ENCODE data around the gene KCNMA1. TPM values are rescaled to one million over a fixed set of nuclear protein-coding genes. Genes with fewer than 3 reads are reported as not detected.
"Not testable (repeated sequence)": the region's sequence is repeated elsewhere in the genome, so short reads cannot be mapped to it uniquely, and the experiment has no call there.

KCNMA1 gene
- total RNA-seq, 1 experiment from 2014 or later: 0.70 TPM

GRCh38 chr10:77416311-77417135 is 221.1 kb downstream of the KCNMA1 start:
- no peaks in the 10 kb centered on the region for H3K36me3 ChIP-seq (ENCODE audit: low read depth)
- intact Hi-C loops (cut with micrococcal nuclease; ENCODE audit: unreplicated experiment): loop anchor here (2.0 kb wide), 4 partner anchors 24 to 96 kb away; no protein-coding TSS in a partner anchor
- peak overlapping the region; percentile 53 for H2AFZ ChIP-seq
- H3K27ac ChIP-seq: peak overlapping the region; percentile 82
- POLR2A ChIA-PET (ENCODE audit: unreplicated experiment): no interaction called here
- H3K79me2 ChIP-seq (ENCODE audit: low read depth): no peaks in the 10 kb centered on the region
- no peaks in the 10 kb centered on the region for H3K27me3 ChIP-seq (ENCODE audit: insufficient read depth, low read depth)
- peaks cover 34% of the 10 kb centered on the region for H3F3A ChIP-seq (ENCODE audit: insufficient read depth, low read depth)
- H3K4me1 ChIP-seq (replicated peaks; ENCODE audit: insufficient read depth): peaks cover 36% of the 10 kb centered on the region
- peak overlapping the region; percentile 14; the same call in 1 of the 2 replicates for H3K4me3 ChIP-seq
- H4K20me1 ChIP-seq (ENCODE audit: insufficient read depth): no peaks in the 10 kb centered on the region
- BruUV-seq (replicated peaks): no TSS peak
- peak overlapping the region; percentile 63 for H3K4me2 ChIP-seq
- no peaks in the 10 kb centered on the region for H3K9me2 ChIP-seq (ENCODE audit: insufficient read depth)
- CTCF ChIA-PET: no interaction called here
- no peaks in the 10 kb centered on the region for H3K9me3 ChIP-seq (ENCODE audit: insufficient read depth, low read depth)
- TF ChIP-seq CTCF (conservative IDR thresholded peaks at IDR 0.05): no peak
- TF ChIP-seq EZH2 (IDR thresholded peaks at IDR 0.05; ENCODE audit: low read depth): no peak
- DNase-seq: peak; percentile 73 to 96

- Histone ChIP-seq H3K9me3 (ENCODE audit: insufficient read depth, low read depth) (no peaks in the 10 kb centered on the region), H3K4me2 (peak overlapping the region; percentile 63), H3K27ac (peak overlapping the region; percentile 82), H3F3A (ENCODE audit: insufficient read depth, low read depth) (peaks cover 41% of the 10 kb centered on the region), H2AFZ (no peak overlapping the region), H4K20me1 (ENCODE audit: insufficient read depth) (no peaks in the 10 kb centered on the region), H3K9me2 (ENCODE audit: insufficient read depth) (no peaks in the 10 kb centered on the region), H3K4me1 (replicated peaks; ENCODE audit: insufficient read depth) (peaks cover 41% of the 10 kb centered on the region), H3K79me2 (ENCODE audit: low read depth) (no peaks in the 10 kb centered on the region), H3K27me3 (ENCODE audit: insufficient read depth, low read depth) (no peaks in the 10 kb centered on the region), H3K36me3 (ENCODE audit: low read depth) (no peaks in the 10 kb centered on the region), H3K4me3 (no peak overlapping the region)
- POLR2A ChIA-PET (ENCODE audit: unreplicated experiment): no interaction called here
- intact Hi-C loops (cut with micrococcal nuclease; ENCODE audit: unreplicated experiment): no loop called here
- CTCF ChIA-PET: interaction anchor here (0.6 kb wide), 1 partner anchor 197 kb away, joined by 3 read pairs; no protein-coding TSS in a partner anchor
- no TSS peak for BruUV-seq (replicated peaks)
- DNase-seq: no peak
- no peak for TF ChIP-seq EZH2 (IDR thresholded peaks at IDR 0.05; ENCODE audit: low read depth)
- TF ChIP-seq CTCF (conservative IDR thresholded peaks at IDR 0.05): no peak
These were observed 222.2 kb downstream of the KCNMA1 start for GRCh38 chr10:77415313-77415960.

GRCh38 chr10:77413231-77413630 is 224.4 kb downstream of the KCNMA1 start:
- POLR2A ChIA-PET (ENCODE audit: unreplicated experiment): no interaction called here
- no TSS peak for BruUV-seq (replicated peaks)
- DNase-seq: no peak
- TF ChIP-seq CTCF (conservative IDR thresholded peaks at IDR 0.05) (no peak), EZH2 (IDR thresholded peaks at IDR 0.05; ENCODE audit: low read depth) (no peak)
- H3K9me2 ChIP-seq (ENCODE audit: insufficient read depth): no peaks in the 10 kb centered on the region
- H3F3A ChIP-seq (ENCODE audit: insufficient read depth, low read depth): peaks cover 54% of the 10 kb centered on the region
- H3K4me2 ChIP-seq: no peak overlapping the region
- intact Hi-C loops (cut with micrococcal nuclease; ENCODE audit: unreplicated experiment): no loop called here
- H3K36me3 ChIP-seq (ENCODE audit: low read depth): no peaks in the 10 kb centered on the region
- H2AFZ ChIP-seq: no peak overlapping the region
- CTCF ChIA-PET: interaction anchor here (0.5 kb wide), 1 partner anchor 141 kb away, joined by 3 read pairs; no protein-coding TSS in a partner anchor
- no peaks in the 10 kb centered on the region for H3K9me3 ChIP-seq (ENCODE audit: insufficient read depth, low read depth)
- no peak overlapping the region for H3K27ac ChIP-seq
- H3K4me3 ChIP-seq: no peak overlapping the region
- peaks cover 59% of the 10 kb centered on the region for H3K4me1 ChIP-seq (replicated peaks; ENCODE audit: insufficient read depth)
- H3K27me3 ChIP-seq (ENCODE audit: insufficient read depth, low read depth): no peaks in the 10 kb centered on the region
- H3K79me2 ChIP-seq (ENCODE audit: low read depth): no peaks in the 10 kb centered on the region
- H4K20me1 ChIP-seq (ENCODE audit: insufficient read depth): 0 out of 2 replicates have a peak, but pooled peaks cover 4% of the 10 kb centered on the region

- DNase-seq; H3K27me3 ChIP-seq (ENCODE audit: insufficient read depth, low read depth); CTCF ChIA-PET; intact Hi-C loops (cut with micrococcal nuclease; ENCODE audit: unreplicated experiment); BruUV-seq (replicated peaks); H4K20me1 ChIP-seq (ENCODE audit: insufficient read depth); H3K4me2 ChIP-seq; H3K27ac ChIP-seq; H3K9me3 ChIP-seq (ENCODE audit: insufficient read depth, low read depth); H3K4me3 ChIP-seq; H3K36me3 ChIP-seq (ENCODE audit: low read depth); H2AFZ ChIP-seq; H3K79me2 ChIP-seq (ENCODE audit: low read depth); H3K9me2 ChIP-seq (ENCODE audit: insufficient read depth); POLR2A ChIA-PET (ENCODE audit: unreplicated experiment): not testable (repeated sequence)
- Histone ChIP-seq H3K4me1 (replicated peaks; ENCODE audit: insufficient read depth) (peaks cover 53% of the 10 kb centered on the region), H3F3A (ENCODE audit: insufficient read depth, low read depth) (peaks cover 49% of the 10 kb centered on the region)
These were observed 225.0 kb downstream of the KCNMA1 start for GRCh38 chr10:77412573-77413133.

All from PC-9 (cell line).